ENCODE data around the gene MYOD1. TPM values are rescaled to one million over a fixed set of nuclear protein-coding genes. Genes with fewer than 3 reads are reported as not detected.

MYOD1 gene
- total RNA-seq, 4 donors from 2014 or later: not detected

DNA sequence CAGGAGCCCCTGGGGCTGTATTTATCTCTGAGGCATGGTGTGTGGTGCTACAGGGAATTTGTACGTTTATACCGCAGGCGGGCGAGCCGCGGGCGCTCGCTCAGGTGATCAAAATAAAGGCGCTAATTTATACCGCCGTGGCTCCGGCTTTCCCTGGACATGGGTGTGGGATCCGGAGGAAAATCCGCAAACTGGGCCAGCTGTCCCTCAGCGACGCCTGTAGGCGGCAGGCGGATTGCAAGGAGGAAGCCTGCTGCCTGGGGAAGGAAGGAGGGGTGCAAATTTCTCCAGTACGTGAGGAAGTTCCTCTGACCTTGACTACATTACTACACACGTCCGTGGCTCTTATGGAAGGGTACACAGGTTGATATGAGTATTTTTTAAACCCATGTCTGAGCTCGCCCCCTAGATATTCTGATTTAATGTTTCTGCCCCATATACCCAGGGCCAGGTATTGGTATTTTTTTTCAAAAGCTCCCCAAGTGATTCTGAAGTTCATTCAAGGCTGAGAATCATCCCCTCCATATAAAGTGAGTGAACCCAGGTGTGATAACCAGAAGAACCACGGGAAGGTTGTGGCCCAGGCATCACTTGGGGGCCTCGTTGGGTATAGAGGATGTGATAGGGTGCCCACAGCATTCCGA lies 2.8 kb downstream of the MYOD1 start:
- no peak for ATAC-seq (ENCODE audit: low FRiP score)
- TF ChIP-seq, protein P1, sequence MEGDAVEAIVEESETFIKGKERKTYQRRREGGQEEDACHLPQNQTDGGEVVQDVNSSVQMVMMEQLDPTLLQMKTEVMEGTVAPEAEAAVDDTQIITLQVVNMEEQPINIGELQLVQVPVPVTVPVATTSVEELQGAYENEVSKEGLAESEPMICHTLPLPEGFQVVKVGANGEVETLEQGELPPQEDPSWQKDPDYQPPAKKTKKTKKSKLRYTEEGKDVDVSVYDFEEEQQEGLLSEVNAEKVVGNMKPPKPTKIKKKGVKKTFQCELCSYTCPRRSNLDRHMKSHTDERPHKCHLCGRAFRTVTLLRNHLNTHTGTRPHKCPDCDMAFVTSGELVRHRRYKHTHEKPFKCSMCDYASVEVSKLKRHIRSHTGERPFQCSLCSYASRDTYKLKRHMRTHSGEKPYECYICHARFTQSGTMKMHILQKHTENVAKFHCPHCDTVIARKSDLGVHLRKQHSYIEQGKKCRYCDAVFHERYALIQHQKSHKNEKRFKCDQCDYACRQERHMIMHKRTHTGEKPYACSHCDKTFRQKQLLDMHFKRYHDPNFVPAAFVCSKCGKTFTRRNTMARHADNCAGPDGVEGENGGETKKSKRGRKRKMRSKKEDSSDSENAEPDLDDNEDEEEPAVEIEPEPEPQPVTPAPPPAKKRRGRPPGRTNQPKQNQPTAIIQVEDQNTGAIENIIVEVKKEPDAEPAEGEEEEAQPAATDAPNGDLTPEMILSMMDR (IDR thresholded peaks at IDR 0.05): no peak
- no peak for DNase-seq (ENCODE audit: low spot score)

DNA sequence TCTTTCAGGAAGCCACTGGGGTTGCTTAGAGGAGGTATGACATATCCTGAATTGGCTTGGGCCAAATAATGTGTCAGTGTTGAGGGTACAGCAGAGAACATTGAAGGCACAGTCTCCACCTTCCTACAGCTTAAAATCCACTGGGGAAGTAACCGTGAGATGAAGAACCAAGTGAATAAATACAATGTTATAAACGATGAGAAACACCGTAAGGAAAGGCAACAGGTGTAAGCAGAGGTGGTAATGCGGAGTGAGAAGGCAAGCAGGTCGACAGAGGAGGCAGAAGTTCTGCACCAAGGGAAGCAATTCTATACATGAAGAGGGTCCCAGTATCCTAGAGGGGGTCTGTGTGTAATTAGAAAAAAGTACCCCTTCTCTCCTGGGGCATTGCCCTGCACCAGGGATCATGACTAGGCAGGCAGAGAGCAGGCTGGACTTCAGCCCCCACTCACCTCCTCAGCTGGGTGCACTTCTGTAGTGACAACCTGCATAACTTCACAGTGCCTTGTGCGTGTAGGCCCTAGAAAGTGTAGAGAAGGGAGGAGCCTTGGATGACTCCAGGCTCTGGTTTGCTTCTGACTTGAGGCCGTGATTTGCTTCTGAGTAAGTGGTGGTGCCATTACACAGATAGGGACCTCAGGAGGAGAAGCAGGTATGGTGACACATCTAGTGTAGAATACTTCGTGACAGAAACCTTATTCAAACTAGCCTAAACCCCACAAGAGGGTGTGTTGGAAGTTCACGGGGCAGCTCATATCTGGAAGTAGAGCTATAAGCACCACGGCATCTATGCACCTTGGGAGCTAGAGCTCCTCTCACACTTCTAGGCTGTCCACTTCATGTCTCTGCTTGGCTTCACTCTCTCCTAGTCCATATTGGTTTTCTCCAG lies 4.9 kb downstream of the MYOD1 start:
- DNase-seq (ENCODE audit: low spot score): no peak
- ATAC-seq (ENCODE audit: low FRiP score): no peak
- TF ChIP-seq, protein P1 (IDR thresholded peaks at IDR 0.05): no peak

DNA sequence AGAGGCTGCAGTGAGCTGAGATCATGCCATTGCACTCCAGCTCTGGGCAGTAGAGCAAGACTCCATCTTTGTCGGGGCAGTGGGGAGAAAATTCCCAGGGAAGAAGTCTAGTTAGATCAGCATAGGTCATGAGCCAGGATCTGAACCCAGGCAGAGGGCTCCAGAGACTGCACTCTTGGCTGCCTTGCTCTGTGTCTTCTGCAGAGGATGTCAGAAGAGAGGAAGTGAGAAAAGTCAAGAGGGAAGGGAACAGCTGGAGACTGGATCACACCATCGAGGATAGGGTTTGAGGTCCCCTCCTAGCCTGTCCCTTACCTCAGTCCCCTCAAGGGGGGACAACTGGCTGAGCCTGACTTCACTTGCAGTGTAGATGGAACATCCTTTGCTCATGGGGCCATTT lies 5.8 kb downstream of the MYOD1 start:
- no peak for ATAC-seq (ENCODE audit: low FRiP score)
- no peak for DNase-seq (ENCODE audit: low spot score)
- TF ChIP-seq, protein P1 (IDR thresholded peaks at IDR 0.05): no peak

DNA sequence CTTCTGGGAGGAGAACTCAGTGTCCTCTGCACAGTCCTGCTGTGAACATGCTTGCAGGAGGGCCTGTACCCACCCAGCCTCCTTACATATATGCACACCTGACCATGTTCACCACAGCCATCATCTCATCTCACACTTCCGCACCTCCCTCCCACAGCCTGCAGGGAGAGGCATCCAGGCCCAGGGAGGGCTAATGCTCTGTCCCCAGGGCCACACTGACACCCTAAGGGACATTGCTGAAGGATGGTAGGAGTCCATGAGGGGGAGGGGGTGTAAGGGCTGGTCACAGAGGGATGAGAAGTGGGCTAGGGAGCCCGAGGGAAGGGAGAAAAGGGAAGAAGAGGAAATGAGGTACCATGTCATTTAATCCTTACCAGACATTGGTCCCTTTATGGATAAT lies 10.8 kb downstream of the MYOD1 start:
- no peak for ATAC-seq (ENCODE audit: low FRiP score)
- DNase-seq (ENCODE audit: low spot score): no peak
- TF ChIP-seq, protein P1 (IDR thresholded peaks at IDR 0.05): no peak

DNA sequence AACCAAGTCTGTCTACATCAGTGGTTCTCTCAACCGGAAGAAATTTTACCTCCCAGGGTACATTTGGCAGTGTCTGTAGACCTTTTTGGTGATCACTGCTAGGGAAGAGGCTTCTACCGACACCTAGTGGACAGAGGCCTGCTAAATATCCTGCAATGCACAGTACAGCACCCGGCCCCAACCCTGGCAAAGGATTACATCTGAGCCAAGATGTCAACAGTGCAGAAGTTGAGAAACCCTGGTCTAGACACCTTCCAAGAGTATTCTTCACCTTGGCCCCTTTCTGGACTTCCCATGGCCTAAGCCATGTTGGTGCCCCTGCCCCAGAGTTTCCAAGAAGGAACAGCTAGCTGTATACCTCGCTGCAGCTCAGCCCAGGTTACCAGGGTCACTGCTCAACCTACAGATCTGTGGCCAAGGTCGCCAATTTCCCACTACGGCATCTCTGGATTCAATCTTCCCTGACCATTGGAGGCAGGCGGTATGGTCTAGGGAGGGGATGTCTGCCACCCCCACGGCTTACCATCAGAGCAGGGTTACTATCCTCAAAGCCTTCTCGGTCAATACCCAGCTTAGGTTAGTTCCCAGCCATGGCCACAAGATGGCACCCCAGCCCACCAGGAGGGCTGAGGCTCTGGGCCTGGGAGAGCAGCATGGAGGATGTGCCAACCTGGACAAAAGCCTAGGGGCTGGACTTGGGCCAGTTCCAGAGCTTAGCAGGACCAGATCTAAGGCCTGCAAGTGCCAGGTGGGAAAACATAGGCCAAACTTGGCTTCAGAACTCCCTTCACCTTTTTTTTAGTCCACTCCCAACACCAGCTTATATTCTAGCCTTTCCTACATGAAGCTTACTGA lies 11.5 kb downstream of the MYOD1 start:
- TF ChIP-seq, protein P1 (IDR thresholded peaks at IDR 0.05): peak in 1 of 3 donors; percentile 29
- DNase-seq (ENCODE audit: low spot score) (peak; percentile 73), ATAC-seq (ENCODE audit: low FRiP score) (peak; percentile 88)

DNA sequence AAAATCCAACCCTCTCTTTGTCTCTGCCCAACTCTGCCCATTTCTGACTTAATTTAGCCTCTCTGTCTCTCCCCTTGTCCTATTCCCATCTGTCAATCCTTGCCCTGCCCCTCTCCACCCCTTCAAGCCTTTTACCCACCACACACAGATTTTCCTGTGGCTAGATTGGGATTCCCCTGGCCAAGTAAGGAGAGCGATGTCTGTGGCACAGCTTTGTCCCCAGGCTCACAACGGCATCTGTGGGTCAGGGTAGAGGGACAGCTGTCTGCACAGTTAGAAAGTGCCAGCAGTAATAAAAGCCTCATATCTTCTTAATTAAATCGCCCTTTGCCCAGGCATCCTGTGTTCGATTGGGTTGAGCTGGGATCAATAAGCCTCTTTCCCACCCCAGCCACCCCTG lies 13.9 kb downstream of the MYOD1 start:
- DNase-seq (ENCODE audit: low spot score) (no peak), ATAC-seq (ENCODE audit: low FRiP score) (no peak)
- TF ChIP-seq, protein P1 (IDR thresholded peaks at IDR 0.05): no peak
